Activated effector memory CD4-positive, alpha-beta T cell treated with anti-CD3 and anti-CD28 coated beads, Interleukin-2, amount 50 U/mL, for 16 hours (primary cell): Measurements from ENCODE around the gene TGFBR3.
"Not testable (repeated sequence)": the region's sequence is repeated elsewhere in the genome, so short reads cannot be mapped to it uniquely, and the experiment has no call there.

ENCODE experiments used
- DNase-seq: peaks from one replicate; pipeline ENCODE4 v3.0.0-alpha.2; 2020

Gene TGFBR3

GRCh38 chr1:91846007-91846638, 39.8 kb downstream of the TGFBR3 start:
- no peak for DNase-seq

GRCh38 chr1:91844862-91845528, 41.0 kb downstream of the TGFBR3 start:
- no peak for DNase-seq

GRCh38 chr1:91843843-91844242, 42.1 kb downstream of the TGFBR3 start:
- no peak for DNase-seq

- no peak for DNase-seq
These were observed 43.4 kb downstream of the TGFBR3 start for GRCh38 chr1:91842563-91842962.

- no peak for DNase-seq
These were observed 43.9 kb downstream of the TGFBR3 start for GRCh38 chr1:91842056-91842455.

- DNase-seq: not testable (repeated sequence)
These were observed 45.7 kb downstream of the TGFBR3 start for GRCh38 chr1:91840276-91840675.

GRCh38 chr1:91836331-91837040, 49.5 kb downstream of the TGFBR3 start:
- no peak for DNase-seq

- no peak for DNase-seq
These were observed 50.8 kb downstream of the TGFBR3 start for GRCh38 chr1:91835087-91835521.

- not testable (repeated sequence) for DNase-seq
These were observed 51.4 kb downstream of the TGFBR3 start for GRCh38 chr1:91834549-91834948.

- no peak for DNase-seq
These were observed 52.0 kb downstream of the TGFBR3 start for GRCh38 chr1:91833946-91834345.

GRCh38 chr1:91831132-91831930, 54.6 kb downstream of the TGFBR3 start:
- no peak for DNase-seq

- DNase-seq: no peak
These were observed 55.5 kb downstream of the TGFBR3 start for GRCh38 chr1:91830242-91831131.

GRCh38 chr1:91829293-91830153, 56.4 kb downstream of the TGFBR3 start:
- no peak for DNase-seq

GRCh38 chr1:91828583-91829281, 57.2 kb downstream of the TGFBR3 start:
- no peak for DNase-seq

GRCh38 chr1:91827459-91828321, 58.3 kb downstream of the TGFBR3 start:
- no peak for DNase-seq

- no peak for DNase-seq
These were observed 58.9 kb downstream of the TGFBR3 start for GRCh38 chr1:91827087-91827458.

- DNase-seq: no peak
These were observed 59.3 kb downstream of the TGFBR3 start for GRCh38 chr1:91826649-91827048.

- no peak for DNase-seq
These were observed 59.7 kb downstream of the TGFBR3 start for GRCh38 chr1:91826248-91826647.

GRCh38 chr1:91821126-91821868, 64.7 kb downstream of the TGFBR3 start:
- DNase-seq: no peak
